OCI-LY1 (cell line): Measurements from ENCODE around the gene TXNRD1.

Source experiments
- H2AFZ ChIP-seq: fragments of 200-600 bp; sonication (generic), shearing (Covaris generic); 2 replicates; pipeline ENCODE4 v1.6.0; 2014; ENCODE audit warnings: antibody characterized with exemption, mild to moderate bottlenecking, low read length
- H3F3A ChIP-seq: fragments of 200-600 bp; sonication (generic), shearing (Covaris generic); 2 replicates; pipeline ENCODE4 v1.6.0; 2014; ENCODE audit warnings: mild to moderate bottlenecking, antibody characterized with exemption, low read length, moderate library complexity; ENCODE audit not compliant: insufficient read depth
- H3K27ac ChIP-seq: fragments of 200-600 bp; sonication (generic); 2 replicates; pipeline ENCODE4 v1.5.1; 2014; ENCODE audit warnings: low read length, mixed run types, mild to moderate bottlenecking, low read depth; ENCODE audit not compliant: poor library complexity, severe bottlenecking
- H3K27me3 ChIP-seq: fragments of 200-600 bp; sonication (generic); 2 replicates; pipeline ENCODE4 v1.6.0; 2014; ENCODE audit warnings: antibody characterized with exemption, mild to moderate bottlenecking, low read length, moderate library complexity; ENCODE audit not compliant: insufficient read depth
- H3K36me3 ChIP-seq: fragments of 200-600 bp; sonication (generic); 2 replicates; pipeline ENCODE4 v1.6.1; 2014; ENCODE audit warnings: mild to moderate bottlenecking, antibody characterized with exemption, low read length, moderate library complexity, mixed read lengths; ENCODE audit not compliant: insufficient read depth
- H3K4me1 ChIP-seq: fragments of 200-600 bp; sonication (generic); 2 replicates; pipeline ENCODE4 v1.5.1; 2014; ENCODE audit warnings: mild to moderate bottlenecking, low read length, moderate library complexity; ENCODE audit not compliant: insufficient read depth, severe bottlenecking
- H3K4me2 ChIP-seq: fragments of 200-600 bp; sonication (generic), shearing (Covaris generic); 2 replicates; pipeline ENCODE4 v1.6.1; 2014; ENCODE audit warnings: low read length
- H3K4me3 ChIP-seq: fragments of 200-600 bp; sonication (generic); 2 replicates; pipeline ENCODE4 v1.5.1; 2014; ENCODE audit warnings: low read length, low read depth, mild to moderate bottlenecking, mixed read lengths; ENCODE audit not compliant: poor library complexity, severe bottlenecking
- H3K79me2 ChIP-seq: fragments of 200-600 bp; shearing (Covaris generic); 2 replicates; pipeline ENCODE4 v1.6.1; 2016; ENCODE audit warnings: mixed run types, low read length, mixed read lengths; ENCODE audit not compliant: insufficient read depth
- H3K9ac ChIP-seq: fragments of 200-600 bp; sonication (generic), shearing (Covaris generic); 2 replicates; pipeline ENCODE4 v1.6.1; 2014; ENCODE audit warnings: mild to moderate bottlenecking, low read length, mixed read lengths
- H3K9me2 ChIP-seq: fragments of 200-600 bp; sonication (generic), shearing (Covaris generic); 2 replicates; pipeline ENCODE4 v1.6.1; 2014; ENCODE audit warnings: low read depth, mild to moderate bottlenecking, low read length, mixed read lengths
- H3K9me3 ChIP-seq: fragments of 200-600 bp; shearing (Covaris generic); 2 replicates; pipeline ENCODE4 v1.6.1; 2014; ENCODE audit warnings: low read length, mixed read lengths
- H4K20me1 ChIP-seq: fragments of 200-600 bp; sonication (generic), shearing (Covaris generic); 2 replicates; pipeline ENCODE4 v1.6.0; 2016; ENCODE audit warnings: mild to moderate bottlenecking, low read length; ENCODE audit not compliant: insufficient read depth
- CTCF ChIP-seq: fragments of 200-600 bp; sonication (generic), shearing (Covaris generic); IDR thresholded peaks from 2 replicates; pipeline ENCODE4 v1.5.1; 2017; ENCODE audit warnings: mild to moderate bottlenecking, antibody characterized with exemption, low read length, moderate library complexity, mixed read lengths
- EZH2 ChIP-seq: fragments of 200-600 bp; sonication (generic), shearing (Covaris generic); IDR thresholded peaks from 2 replicates; pipeline ENCODE4 v1.8.0; 2017; ENCODE audit warnings: borderline replicate concordance, mixed run types, mild to moderate bottlenecking, antibody characterized with exemption, low read length, moderate library complexity, mixed read lengths

The TXNRD1 gene

GRCh38 chr12:104337030-104337558, 121.5 kb downstream of the TXNRD1 start:
- TF ChIP-seq EZH2 (no peak), CTCF (no peak)
- no peak overlapping the region for H2AFZ ChIP-seq
- H3K36me3 ChIP-seq = peaks cover 68% of the 10 kb centered on the region
- no peak overlapping the region for H3K4me2 ChIP-seq
- H3K4me3 ChIP-seq = no peak overlapping the region
- H3K9me3 ChIP-seq = no peaks in the 10 kb centered on the region
- no peaks in the 10 kb centered on the region for H3K9me2 ChIP-seq
- H3K27me3 ChIP-seq = no peaks in the 10 kb centered on the region
- no peak overlapping the region for H3K27ac ChIP-seq
- no peak overlapping the region for H3K9ac ChIP-seq
- no peaks in the 10 kb centered on the region for H3K4me1 ChIP-seq
- no peaks in the 10 kb centered on the region for H4K20me1 ChIP-seq
- H3F3A ChIP-seq = no peaks in the 10 kb centered on the region
- H3K79me2 ChIP-seq = no peaks in the 10 kb centered on the region

- peaks cover 68% of the 10 kb centered on the region for H3K36me3 ChIP-seq
- no peaks in the 10 kb centered on the region for H3K9me2 ChIP-seq
- no peaks in the 10 kb centered on the region for H4K20me1 ChIP-seq
- no peaks in the 10 kb centered on the region for H3K79me2 ChIP-seq
- H3F3A ChIP-seq = no peaks in the 10 kb centered on the region
- no peak overlapping the region for H3K9ac ChIP-seq
- H3K9me3 ChIP-seq = no peaks in the 10 kb centered on the region
- no peak overlapping the region for H3K4me3 ChIP-seq
- H3K4me2 ChIP-seq = no peak overlapping the region
- H3K27me3 ChIP-seq = no peaks in the 10 kb centered on the region
- no peaks in the 10 kb centered on the region for H3K4me1 ChIP-seq
- no peak overlapping the region for H2AFZ ChIP-seq
- TF ChIP-seq EZH2 (no peak), CTCF (no peak)
- no peak overlapping the region for H3K27ac ChIP-seq
These were observed 124.1 kb downstream of the TXNRD1 start for GRCh38 chr12:104339663-104340062.

DNA sequence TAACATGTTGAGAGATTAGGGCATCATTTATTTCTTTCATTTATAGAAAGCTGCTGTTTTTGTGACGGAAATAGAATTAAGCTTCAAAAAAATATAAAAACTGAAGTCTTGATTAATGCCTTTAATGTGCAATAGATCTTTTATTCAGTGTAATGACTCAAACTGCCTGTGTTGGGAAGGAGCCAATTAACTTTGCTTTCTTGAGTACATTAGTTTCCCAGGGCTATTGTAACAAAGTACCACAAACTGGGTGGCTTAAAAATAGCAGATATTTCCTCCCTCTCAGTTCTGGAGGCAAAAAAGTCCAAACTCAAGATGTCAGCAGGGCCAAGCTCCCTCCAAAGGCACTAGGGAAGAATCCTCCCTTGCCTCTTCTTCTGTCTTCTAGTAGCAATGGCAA, 124.6 kb downstream of the TXNRD1 start:
- Histone ChIP-seq H3K27me3 (no peaks in the 10 kb centered on the region), H3K4me3 (no peak overlapping the region), H3K9me2 (no peaks in the 10 kb centered on the region), H3K9me3 (no peaks in the 10 kb centered on the region), H3K4me1 (no peaks in the 10 kb centered on the region), H3K36me3 (peaks cover 66% of the 10 kb centered on the region), H4K20me1 (no peaks in the 10 kb centered on the region), H3K4me2 (no peak overlapping the region), H3F3A (no peaks in the 10 kb centered on the region), H3K9ac (no peak overlapping the region), H3K27ac (no peak overlapping the region), H2AFZ (no peak overlapping the region), H3K79me2 (no peaks in the 10 kb centered on the region)
- TF ChIP-seq EZH2 (no peak), CTCF (no peak)
